ENCODE measurements around the gene ACBD7. TPM values are rescaled to one million over a fixed set of nuclear protein-coding genes. Genes with fewer than 3 reads are reported as not detected.

ACBD7 gene
- total RNA-seq, 1 donor: 0.99 TPM

GRCh38 chr10:15072358-15072757 lies 16.2 kb downstream of the ACBD7 start:
- TF ChIP-seq, protein P1, sequence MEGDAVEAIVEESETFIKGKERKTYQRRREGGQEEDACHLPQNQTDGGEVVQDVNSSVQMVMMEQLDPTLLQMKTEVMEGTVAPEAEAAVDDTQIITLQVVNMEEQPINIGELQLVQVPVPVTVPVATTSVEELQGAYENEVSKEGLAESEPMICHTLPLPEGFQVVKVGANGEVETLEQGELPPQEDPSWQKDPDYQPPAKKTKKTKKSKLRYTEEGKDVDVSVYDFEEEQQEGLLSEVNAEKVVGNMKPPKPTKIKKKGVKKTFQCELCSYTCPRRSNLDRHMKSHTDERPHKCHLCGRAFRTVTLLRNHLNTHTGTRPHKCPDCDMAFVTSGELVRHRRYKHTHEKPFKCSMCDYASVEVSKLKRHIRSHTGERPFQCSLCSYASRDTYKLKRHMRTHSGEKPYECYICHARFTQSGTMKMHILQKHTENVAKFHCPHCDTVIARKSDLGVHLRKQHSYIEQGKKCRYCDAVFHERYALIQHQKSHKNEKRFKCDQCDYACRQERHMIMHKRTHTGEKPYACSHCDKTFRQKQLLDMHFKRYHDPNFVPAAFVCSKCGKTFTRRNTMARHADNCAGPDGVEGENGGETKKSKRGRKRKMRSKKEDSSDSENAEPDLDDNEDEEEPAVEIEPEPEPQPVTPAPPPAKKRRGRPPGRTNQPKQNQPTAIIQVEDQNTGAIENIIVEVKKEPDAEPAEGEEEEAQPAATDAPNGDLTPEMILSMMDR (IDR thresholded peaks at IDR 0.05; ENCODE audit: insufficient read depth, low read length): no peak
- no peak for DNase-seq (ENCODE audit: low read depth)
- no peak overlapping the region for H3K4me3 ChIP-seq (ENCODE audit: low read depth, low read length)

GRCh38 chr10:15069230-15069629 lies 19.3 kb downstream of the ACBD7 start:
- no peak overlapping the region for H3K4me3 ChIP-seq (ENCODE audit: low read depth, low read length)
- no peak for DNase-seq (ENCODE audit: low read depth)
- TF ChIP-seq, protein P1 (IDR thresholded peaks at IDR 0.05; ENCODE audit: insufficient read depth, low read length): no peak

- no peak overlapping the region for H3K4me3 ChIP-seq (ENCODE audit: low read depth, low read length)
- TF ChIP-seq, protein P1 (IDR thresholded peaks at IDR 0.05; ENCODE audit: insufficient read depth, low read length): no peak
- DNase-seq (ENCODE audit: low read depth): peak; percentile 55
Measured at GRCh38 chr10:15068802-15069201, 19.8 kb downstream of the ACBD7 start.

DNA sequence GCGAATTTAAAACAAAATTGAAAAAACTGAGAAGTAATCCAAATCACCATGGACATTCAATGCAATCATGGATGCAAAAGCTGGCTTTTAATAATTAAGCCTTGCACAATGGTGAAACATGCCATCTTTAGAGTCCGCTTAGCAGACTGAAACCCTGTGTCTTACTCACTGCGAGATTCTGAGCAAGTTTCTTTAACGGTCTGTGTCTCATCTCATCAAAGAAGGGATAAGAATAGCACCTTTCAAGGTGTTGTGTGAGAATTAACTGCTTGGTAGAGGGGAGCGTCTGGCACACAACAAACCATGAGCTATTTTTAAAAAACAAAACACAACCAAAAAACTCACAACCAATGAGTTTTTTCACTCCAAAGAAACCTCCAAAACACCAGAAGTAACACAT lies 21.4 kb downstream of the ACBD7 start:
- DNase-seq (ENCODE audit: low read depth): no peak
- TF ChIP-seq, protein P1 (IDR thresholded peaks at IDR 0.05; ENCODE audit: insufficient read depth, low read length): no peak
- H3K4me3 ChIP-seq (ENCODE audit: low read depth, low read length): no peak overlapping the region

GRCh38 chr10:15060638-15061037 lies 27.9 kb downstream of the ACBD7 start:
- TF ChIP-seq, protein P1 (IDR thresholded peaks at IDR 0.05; ENCODE audit: insufficient read depth, low read length): no peak

DNA sequence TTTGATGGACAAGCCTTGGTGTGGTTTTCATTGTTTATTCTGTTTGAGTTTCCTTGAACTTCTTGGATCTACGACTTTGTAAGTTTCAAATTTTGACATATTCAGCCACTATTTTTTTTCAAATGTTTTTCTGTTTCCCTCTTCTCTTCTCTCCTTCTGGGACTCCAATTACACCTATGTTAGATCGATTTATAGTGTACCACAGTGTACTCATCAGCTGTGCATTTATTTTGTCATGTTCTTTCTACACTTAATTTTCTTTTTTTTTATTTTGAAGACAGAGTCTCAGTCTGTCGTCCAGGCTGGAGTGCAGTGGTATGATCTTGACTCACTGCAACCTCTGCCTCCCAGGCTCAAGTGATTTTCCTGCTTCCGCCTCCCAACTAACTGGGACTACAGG lies 28.7 kb downstream of the ACBD7 start:
- TF ChIP-seq, protein P1 (IDR thresholded peaks at IDR 0.05; ENCODE audit: insufficient read depth, low read length): no peak
- DNase-seq (ENCODE audit: low read depth): no peak
- H3K4me3 ChIP-seq (ENCODE audit: low read depth, low read length): no peak overlapping the region

More at GRCh38 chr10:15060638-15061037, 27.9 kb downstream of the ACBD7 start:
- DNase-seq (ENCODE audit: low read depth): no peak
- H3K4me3 ChIP-seq (ENCODE audit: low read depth, low read length): no peak overlapping the region

DNA sequence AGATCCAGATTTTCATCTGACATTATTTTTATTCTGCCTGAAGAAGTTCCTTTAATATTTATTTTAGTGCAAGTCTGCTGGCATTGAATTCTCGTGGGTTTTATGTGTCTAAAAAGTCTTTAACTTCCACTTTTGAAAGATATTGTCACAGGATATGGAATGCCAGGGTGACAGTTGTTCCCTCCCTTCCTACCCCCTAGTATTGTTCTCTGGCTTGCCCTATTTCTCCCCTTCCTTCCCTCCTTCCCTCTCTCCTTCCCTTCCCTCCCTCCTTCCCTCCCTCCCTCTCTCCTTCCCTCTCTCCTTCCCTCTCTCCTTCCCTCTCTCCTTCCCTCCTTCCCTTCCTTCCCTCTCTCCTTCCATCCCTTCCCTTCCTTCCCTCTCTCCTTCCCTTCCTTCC lies 29.9 kb downstream of the ACBD7 start:
- no peak for DNase-seq (ENCODE audit: low read depth)
- TF ChIP-seq, protein P1 (IDR thresholded peaks at IDR 0.05; ENCODE audit: insufficient read depth, low read length): no peak
- no peak overlapping the region for H3K4me3 ChIP-seq (ENCODE audit: low read depth, low read length)

Measured in fibroblast of the aortic adventitia (primary cell).